ENCODE data around the gene RPRD2.

DNA sequence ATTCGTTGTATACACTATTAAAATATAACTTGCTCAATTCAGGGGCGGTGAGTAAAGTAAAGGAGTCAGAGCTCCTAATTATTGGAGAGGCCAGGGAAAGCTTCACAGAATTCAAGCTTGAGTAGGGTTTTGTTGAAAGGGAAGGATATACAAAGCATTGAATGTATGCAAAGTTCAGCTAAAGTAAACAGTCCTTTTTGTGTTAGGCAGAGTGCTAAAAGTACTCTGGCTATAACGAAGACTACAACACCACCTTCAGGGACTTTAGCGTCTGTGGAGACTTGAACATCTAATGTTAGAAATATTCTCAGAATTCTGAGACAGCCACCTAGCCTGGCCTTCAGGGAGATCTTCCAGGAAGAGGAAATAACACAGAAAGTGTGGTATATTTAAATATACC, 152.7 kb downstream of the RPRD2 start:
- TF ChIP-seq, protein P1, sequence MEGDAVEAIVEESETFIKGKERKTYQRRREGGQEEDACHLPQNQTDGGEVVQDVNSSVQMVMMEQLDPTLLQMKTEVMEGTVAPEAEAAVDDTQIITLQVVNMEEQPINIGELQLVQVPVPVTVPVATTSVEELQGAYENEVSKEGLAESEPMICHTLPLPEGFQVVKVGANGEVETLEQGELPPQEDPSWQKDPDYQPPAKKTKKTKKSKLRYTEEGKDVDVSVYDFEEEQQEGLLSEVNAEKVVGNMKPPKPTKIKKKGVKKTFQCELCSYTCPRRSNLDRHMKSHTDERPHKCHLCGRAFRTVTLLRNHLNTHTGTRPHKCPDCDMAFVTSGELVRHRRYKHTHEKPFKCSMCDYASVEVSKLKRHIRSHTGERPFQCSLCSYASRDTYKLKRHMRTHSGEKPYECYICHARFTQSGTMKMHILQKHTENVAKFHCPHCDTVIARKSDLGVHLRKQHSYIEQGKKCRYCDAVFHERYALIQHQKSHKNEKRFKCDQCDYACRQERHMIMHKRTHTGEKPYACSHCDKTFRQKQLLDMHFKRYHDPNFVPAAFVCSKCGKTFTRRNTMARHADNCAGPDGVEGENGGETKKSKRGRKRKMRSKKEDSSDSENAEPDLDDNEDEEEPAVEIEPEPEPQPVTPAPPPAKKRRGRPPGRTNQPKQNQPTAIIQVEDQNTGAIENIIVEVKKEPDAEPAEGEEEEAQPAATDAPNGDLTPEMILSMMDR (IDR thresholded peaks at IDR 0.05) = no peak
- no peak for TF ChIP-seq EP300 (IDR thresholded peaks at IDR 0.05)

All from sigmoid colon (tissue), 4 donors.